Dedifferentiated amniotic fluid mesenchymal stem cell (primary cell): ENCODE data around the gene LMOD1.
"Not testable (repeated sequence)": the region's sequence is repeated elsewhere in the genome, so short reads cannot be mapped to it uniquely, and the experiment has no call there.

ENCODE experiments used
- DNase-seq: peaks from one replicate; pipeline ENCODE4 v3.0.0-alpha.2; 2016; ENCODE audit errors: extremely low spot score

Gene LMOD1

DNA sequence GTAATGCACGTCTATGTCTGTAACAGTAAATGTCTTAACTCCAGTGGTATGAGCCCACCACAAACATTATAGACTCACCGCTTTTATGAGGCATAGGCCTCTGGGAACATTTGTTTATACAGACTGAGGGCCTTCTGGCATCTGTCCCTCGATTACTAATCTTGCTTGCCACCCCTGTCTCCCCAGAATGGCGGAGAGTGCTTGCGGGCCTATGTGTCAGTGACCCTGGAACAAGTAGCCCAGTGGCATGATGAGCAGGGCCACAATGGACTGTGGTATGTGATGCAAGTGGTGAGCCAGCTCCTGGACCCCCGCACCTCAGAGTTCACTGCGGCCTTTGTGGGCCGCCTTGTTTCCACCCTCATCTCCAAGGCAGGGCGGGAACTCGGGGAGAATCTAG is 76.0 kb downstream of the LMOD1 start:
- no peak for DNase-seq

GRCh38 chr1:201861448-201861847 is 84.9 kb downstream of the LMOD1 start:
- DNase-seq = no peak

DNA sequence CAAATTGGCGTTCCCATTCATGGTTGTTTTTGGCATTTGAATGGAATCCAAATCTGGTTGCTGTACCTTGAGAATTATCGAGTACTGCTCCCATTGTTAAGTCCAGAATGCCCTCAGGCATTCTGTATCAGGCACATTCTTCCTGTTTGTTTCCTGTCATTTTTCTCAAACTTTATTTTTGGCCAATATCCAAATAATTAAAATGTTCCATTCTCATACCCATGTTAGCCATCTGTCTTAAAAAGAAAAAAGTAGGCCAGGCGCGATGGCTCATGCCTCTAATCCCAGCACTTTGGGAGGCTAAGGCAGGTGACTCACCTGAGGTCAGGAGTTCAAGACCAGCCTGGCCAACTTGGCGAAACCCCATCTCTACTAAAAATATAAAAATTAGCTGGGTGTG is 86.9 kb downstream of the LMOD1 start:
- no peak for DNase-seq

GRCh38 chr1:201856722-201857121 is 89.6 kb downstream of the LMOD1 start:
- DNase-seq = not testable (repeated sequence)

- DNase-seq = no peak
These were observed 94.4 kb downstream of the LMOD1 start for GRCh38 chr1:201851949-201852348.

GRCh38 chr1:201850053-201850397 is 96.3 kb downstream of the LMOD1 start:
- DNase-seq = peak; percentile 81

GRCh38 chr1:201849372-201850052 is 96.8 kb downstream of the LMOD1 start:
- no peak for DNase-seq

DNA sequence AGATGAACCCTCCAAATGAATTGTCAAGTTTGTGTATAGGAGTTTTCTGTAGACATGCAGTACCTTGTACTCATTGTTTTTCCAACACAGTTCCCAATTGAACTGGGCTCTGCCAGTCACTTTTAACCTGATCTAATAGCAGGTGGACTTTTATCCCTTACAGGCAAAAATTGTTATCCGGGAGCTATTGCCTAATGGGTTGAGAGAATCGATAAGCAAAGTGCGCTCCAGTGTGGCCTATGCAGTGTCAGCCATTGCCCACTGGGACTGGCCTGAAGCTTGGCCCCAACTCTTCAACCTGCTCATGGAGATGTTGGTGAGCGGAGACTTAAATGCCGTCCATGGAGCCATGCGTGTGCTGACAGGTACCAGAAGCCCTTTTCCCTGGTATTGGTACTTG is 98.1 kb downstream of the LMOD1 start:
- no peak for DNase-seq

DNA sequence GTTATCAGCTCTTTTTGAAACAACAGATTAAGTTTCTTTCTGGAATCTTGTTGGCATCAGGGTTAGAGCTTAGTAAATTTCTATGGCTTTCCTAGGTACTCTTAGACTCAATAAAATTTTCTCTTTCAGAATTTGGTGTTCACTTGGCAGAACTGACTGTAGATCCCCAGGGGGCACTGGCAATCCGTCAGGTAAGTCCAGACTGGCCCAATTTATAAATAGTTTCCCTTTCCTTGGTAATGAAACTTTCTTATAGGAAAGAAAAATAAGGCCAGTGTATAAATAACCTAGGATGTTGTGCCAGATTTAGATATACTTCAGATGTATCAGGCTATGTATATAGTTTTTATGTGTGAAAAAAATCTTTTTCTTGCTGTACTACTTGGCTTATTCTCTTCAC is 99.2 kb downstream of the LMOD1 start:
- DNase-seq = no peak
